Measurements from ENCODE around the gene UBASH3A.

GRCh38 chr21:42496839-42497202 lies 93.1 kb downstream of the UBASH3A start:
- TF ChIP-seq POLR2A (IDR thresholded peaks at IDR 0.05), result no peak
- no peak for TF ChIP-seq CTCF (IDR thresholded peaks at IDR 0.05)

Data from Peyer's patch (tissue), 4 donors.